ENCODE results near the gene FHIP1B.

FHIP1B gene

GRCh38 chr11:6199174-6199810, 35.1 kb downstream of the FHIP1B start, which contains the start of gene OR52W1:
Gene OR52W1, plus strand, starts transcription at chr11:6199224. Its CDS starts 0 bp downstream, at chr11:6199224.
- no peak for TF ChIP-seq GATA3 (IDR thresholded peaks at IDR 0.05; ENCODE audit: low read depth, low read length)
- no peak for TF ChIP-seq GATA2 (IDR thresholded peaks at IDR 0.05; ENCODE audit: low read depth, low read length)

GRCh38 chr11:6197466-6198200, 36.8 kb downstream of the FHIP1B start:
- TF ChIP-seq GATA2 (IDR thresholded peaks at IDR 0.05; ENCODE audit: low read depth, low read length) = no peak
- TF ChIP-seq GATA3 (IDR thresholded peaks at IDR 0.05; ENCODE audit: low read depth, low read length) = no peak

GRCh38 chr11:6196396-6196795, 38.0 kb downstream of the FHIP1B start:
- TF ChIP-seq GATA2 (IDR thresholded peaks at IDR 0.05; ENCODE audit: low read depth, low read length) (no peak), GATA3 (IDR thresholded peaks at IDR 0.05; ENCODE audit: low read depth, low read length) (no peak)

GRCh38 chr11:6194065-6194581, 40.3 kb downstream of the FHIP1B start:
- TF ChIP-seq GATA2 (IDR thresholded peaks at IDR 0.05; ENCODE audit: low read depth, low read length) = no peak
- TF ChIP-seq GATA3 (IDR thresholded peaks at IDR 0.05; ENCODE audit: low read depth, low read length) = no peak

GRCh38 chr11:6191742-6192141, 42.7 kb downstream of the FHIP1B start:
- no peak for TF ChIP-seq GATA2 (IDR thresholded peaks at IDR 0.05; ENCODE audit: low read depth, low read length)
- no peak for TF ChIP-seq GATA3 (IDR thresholded peaks at IDR 0.05; ENCODE audit: low read depth, low read length)

GRCh38 chr11:6175440-6175839, 59.0 kb downstream of the FHIP1B start:
- no peak for TF ChIP-seq GATA3 (IDR thresholded peaks at IDR 0.05; ENCODE audit: low read depth, low read length)
- no peak for TF ChIP-seq GATA2 (IDR thresholded peaks at IDR 0.05; ENCODE audit: low read depth, low read length)

- TF ChIP-seq GATA3 (IDR thresholded peaks at IDR 0.05; ENCODE audit: low read depth, low read length) (no peak), GATA2 (IDR thresholded peaks at IDR 0.05; ENCODE audit: low read depth, low read length) (no peak)
Observed at GRCh38 chr11:6170226-6170625, 64.2 kb downstream of the FHIP1B start, which contains the start of gene OR52B2. Gene OR52B2, minus strand, starts transcription at chr11:6170326. Its CDS starts 0 bp downstream, at chr11:6170326.

Data from SH-SY5Y (cell line).